Ramos (cell line): ENCODE data around the gene TPBGL.

ENCODE experiments used
- in situ Hi-C: fragments of 300-500 bp; cut with MboI; formaldehyde crosslinking; loops from one replicate; pipeline ENCODE4 v1.14.3; 2022; ENCODE audit warnings: low sequenced_read_pairs; ENCODE audit not compliant: unreplicated experiment

TPBGL gene, protein sequence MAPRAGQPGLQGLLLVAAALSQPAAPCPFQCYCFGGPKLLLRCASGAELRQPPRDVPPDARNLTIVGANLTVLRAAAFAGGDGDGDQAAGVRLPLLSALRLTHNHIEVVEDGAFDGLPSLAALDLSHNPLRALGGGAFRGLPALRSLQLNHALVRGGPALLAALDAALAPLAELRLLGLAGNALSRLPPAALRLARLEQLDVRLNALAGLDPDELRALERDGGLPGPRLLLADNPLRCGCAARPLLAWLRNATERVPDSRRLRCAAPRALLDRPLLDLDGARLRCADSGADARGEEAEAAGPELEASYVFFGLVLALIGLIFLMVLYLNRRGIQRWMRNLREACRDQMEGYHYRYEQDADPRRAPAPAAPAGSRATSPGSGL

GRCh38 chr11:75240311-75241035, at the start of gene TPBGL:
TSS of gene TPBGL (plus strand) at chr11:75240774. CDS start at chr11:75241050, 276 bp downstream.
- in situ Hi-C loops = loop anchor here (25.0 kb wide), 1 partner anchor 528 kb away; no protein-coding TSS in a partner anchor

- in situ Hi-C loops = no loop called here
These were observed 49.2 kb upstream of the TPBGL start for GRCh38 chr11:75191330-75191717.

GRCh38 chr11:75193271-75193670, 47.3 kb upstream of the TPBGL start:
- in situ Hi-C loops = no loop called here

- in situ Hi-C loops = no loop called here
These were observed 46.9 kb upstream of the TPBGL start for GRCh38 chr11:75193711-75194110.

DNA sequence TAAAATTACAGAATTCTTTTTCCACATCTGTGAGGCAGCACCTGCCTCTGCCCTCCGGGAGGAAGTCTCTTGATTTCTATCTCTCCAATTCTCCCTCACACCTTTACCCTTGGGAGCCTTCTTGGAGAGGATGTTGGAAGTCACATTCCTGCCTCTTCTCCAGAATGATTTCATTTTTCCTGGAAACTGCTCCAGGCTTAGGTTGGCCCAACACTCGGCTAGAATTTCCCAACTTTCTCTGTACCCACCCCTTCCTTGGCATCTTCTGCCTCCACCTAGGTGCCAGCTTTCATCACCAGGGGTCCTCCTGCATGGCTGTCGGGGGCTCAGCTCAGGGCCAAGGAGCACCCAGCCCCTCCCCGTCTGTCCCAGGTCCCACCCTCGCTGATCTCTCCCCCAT, 46.4 kb upstream of the TPBGL start:
- in situ Hi-C loops = no loop called here

DNA sequence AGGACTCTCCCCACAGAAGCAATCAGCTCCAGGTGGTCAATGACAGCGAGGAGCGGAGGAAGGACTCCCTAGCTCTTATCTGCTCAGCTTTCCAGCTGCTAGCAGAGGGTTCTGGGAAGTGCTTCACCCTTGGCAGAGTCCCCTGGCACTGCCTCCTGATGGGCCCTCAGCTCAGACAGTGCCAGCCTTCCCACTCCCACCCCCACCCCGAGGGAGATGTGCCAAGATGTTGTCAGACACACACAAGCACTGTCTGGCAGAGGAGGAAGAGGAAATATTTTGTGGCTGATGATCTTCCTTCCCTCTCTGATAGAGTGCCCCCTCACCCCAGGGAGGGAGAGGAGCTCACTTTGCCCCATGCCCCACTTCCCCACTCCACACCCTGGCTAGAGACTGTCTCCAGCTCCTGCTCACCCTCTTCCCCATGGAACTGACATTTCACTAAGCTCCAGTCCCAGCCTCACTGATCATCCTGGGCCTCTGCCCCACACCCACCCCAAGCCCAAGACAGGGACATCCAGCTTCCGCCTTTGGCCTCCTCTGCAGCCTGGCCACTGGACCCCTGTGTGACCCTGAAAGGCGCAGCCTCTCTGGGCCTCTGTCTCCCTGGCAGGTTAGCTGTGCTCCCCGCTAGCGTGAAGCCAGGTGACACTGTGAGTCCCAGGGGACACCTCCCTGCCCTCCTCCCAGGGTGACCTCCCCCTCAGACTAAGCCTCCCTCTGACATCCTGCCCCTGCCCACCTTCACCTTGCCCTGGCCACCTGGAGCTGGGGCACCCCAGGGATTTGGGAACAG, 45.2 kb upstream of the TPBGL start:
- in situ Hi-C loops = no loop called here

- in situ Hi-C loops = no loop called here
These were observed 44.1 kb upstream of the TPBGL start for GRCh38 chr11:75196426-75196825.

DNA sequence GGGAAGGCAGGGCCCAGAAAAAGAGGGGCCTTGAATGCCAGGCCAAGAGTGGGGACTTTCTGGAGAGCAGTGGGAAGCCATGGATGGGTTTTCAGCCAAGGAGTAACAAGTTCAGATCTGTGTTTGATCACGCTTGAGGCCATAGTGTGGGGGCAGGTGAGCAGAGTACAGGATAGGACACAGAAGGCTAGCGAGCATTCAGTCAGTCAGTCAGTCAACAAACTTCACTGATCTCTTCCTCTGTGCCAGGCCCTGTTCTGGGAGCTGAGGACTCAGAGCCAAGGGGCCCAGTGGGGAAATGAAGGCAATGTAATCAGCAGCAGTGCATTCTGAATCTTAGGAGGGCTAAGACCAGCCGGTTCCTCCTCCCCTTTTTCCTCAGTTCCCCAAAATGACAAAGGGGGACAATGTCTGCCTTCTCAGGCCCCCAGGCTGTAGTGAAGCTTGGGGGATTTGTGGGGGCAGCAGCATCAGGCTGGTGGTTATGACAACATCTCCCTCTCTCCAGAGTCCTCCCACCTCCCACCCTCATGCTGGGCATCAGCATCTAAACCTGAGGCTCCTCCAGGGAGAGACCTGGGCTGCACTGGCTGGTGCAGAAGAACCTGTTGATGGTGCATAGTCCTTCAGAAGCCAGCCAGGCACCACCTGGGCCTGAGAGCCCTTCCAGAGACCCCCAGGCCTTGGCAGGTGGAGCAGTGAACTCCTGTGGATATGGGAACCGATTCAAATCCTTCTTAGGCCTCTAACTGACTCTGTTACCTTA, 42.9 kb upstream of the TPBGL start:
- in situ Hi-C loops = no loop called here

GRCh38 chr11:75198278-75198973, 42.1 kb upstream of the TPBGL start:
- in situ Hi-C loops = no loop called here

DNA sequence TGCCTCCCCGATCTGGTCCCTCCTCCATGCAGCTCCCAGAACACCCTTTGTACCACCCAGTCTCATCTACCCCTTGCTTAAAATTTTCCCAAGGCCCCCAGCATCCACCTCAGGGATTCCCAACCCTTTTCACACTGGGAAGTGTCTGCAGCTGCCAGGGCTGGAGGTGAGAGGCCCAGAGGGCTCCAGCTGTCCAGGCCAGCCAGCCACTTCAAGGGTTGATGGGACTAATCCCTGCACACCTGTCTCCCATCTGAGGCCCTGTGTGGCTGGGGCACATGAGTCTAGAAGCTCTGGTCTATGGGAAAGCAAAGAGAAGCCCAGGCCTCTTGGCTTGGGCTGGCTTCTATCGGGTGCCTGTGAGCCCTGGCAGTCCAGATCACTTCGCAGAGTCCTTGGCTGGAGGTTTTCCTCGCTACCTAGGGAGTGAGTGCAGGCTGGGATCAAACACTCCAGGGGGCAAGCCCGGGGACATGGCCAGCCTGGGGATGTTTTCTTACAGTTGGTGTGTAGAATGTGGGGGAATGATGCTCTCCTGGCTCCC, 41.1 kb upstream of the TPBGL start:
- in situ Hi-C loops = no loop called here

DNA sequence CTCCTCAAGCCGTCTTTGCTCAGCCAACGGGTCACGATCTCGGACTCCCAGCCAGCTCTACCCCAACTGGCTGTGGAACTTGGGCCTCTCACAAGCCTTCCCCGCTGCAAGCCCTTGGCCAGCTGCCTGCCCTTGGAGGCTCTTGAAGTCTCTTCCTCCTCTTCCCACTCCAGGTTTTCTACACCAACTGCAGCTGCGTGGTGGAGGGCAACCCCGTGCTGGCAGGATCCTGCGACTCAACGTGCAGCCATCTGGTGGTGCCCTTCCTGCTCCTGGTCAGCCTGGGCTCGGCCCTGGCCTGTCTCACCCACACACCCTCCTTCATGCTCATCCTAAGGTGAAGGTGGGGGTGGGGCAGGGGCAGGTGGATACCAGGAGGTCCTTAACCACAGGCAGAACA, 40.5 kb upstream of the TPBGL start:
- in situ Hi-C loops = loop anchor here (5.0 kb wide), 2 partner anchors 53 to 178 kb away; no protein-coding TSS in a partner anchor

GRCh38 chr11:75200531-75200930, 40.0 kb upstream of the TPBGL start:
- in situ Hi-C loops = loop anchor here (5.0 kb wide), 2 partner anchors 53 to 178 kb away; no protein-coding TSS in a partner anchor

- in situ Hi-C loops = loop anchor here (5.0 kb wide), 2 partner anchors 54 to 179 kb away; no protein-coding TSS in a partner anchor
These were observed 38.8 kb upstream of the TPBGL start for GRCh38 chr11:75201771-75202170.

GRCh38 chr11:75202195-75202594, 38.4 kb upstream of the TPBGL start:
- in situ Hi-C loops = loop anchor here (5.0 kb wide), 2 partner anchors 55 to 180 kb away; no protein-coding TSS in a partner anchor

- in situ Hi-C loops = loop anchor here (5.0 kb wide), 2 partner anchors 56 to 181 kb away; no protein-coding TSS in a partner anchor
These were observed 37.4 kb upstream of the TPBGL start for GRCh38 chr11:75203138-75203537.

- in situ Hi-C loops = loop anchor here (5.0 kb wide), 2 partner anchors 56 to 181 kb away; no protein-coding TSS in a partner anchor
These were observed 36.9 kb upstream of the TPBGL start for GRCh38 chr11:75203641-75204011.

GRCh38 chr11:75204012-75204674, 36.4 kb upstream of the TPBGL start:
- in situ Hi-C loops = loop anchor here (5.0 kb wide), 2 partner anchors 57 to 182 kb away; no protein-coding TSS in a partner anchor
